Upper lobe of right lung (tissue), 1 donor: ENCODE data around the gene EML4. TPM values are rescaled to one million over a fixed set of nuclear protein-coding genes. Genes with fewer than 3 reads are reported as not detected.

Source experiments
- ATAC-seq: fragments of 200-7000 bp; cut with Tn5 transposase; one replicate; pipeline ENCODE4 v1.9.1; 2020; ENCODE audit warnings: mild to moderate bottlenecking, moderate library complexity
- DNase-seq: peaks from one replicate; pipeline ENCODE4 v3.0.0-alpha.2; 2020
- H3K27ac ChIP-seq: fragments of 200-600 bp; one replicate; pipeline ENCODE4 v1.8.0; 2022
- H3K27me3 ChIP-seq: fragments of 200-600 bp; one replicate; pipeline ENCODE4 v1.8.0; 2022; ENCODE audit warnings: mild to moderate bottlenecking
- H3K36me3 ChIP-seq: fragments of 200-600 bp; one replicate; pipeline ENCODE4 v1.8.0; 2022
- H3K4me1 ChIP-seq: fragments of 200-600 bp; one replicate; pipeline ENCODE4 v1.8.0; 2022
- H3K4me3 ChIP-seq: fragments of 200-600 bp; one replicate; pipeline ENCODE4 v1.8.0; 2022; ENCODE audit warnings: mild to moderate bottlenecking
- H3K9me3 ChIP-seq: fragments of 200-600 bp; one replicate; pipeline ENCODE4 v1.8.0; 2022
- intact Hi-C: fragments of 100-400 bp; cut with DNase I; formaldehyde crosslinking; loops from one replicate; pipeline ENCODE4 v1.11.0; 2022
- total RNA-seq: library from RNA; stranded (reverse); fragmentation: NEBNext Ultra II Directional; extraction: Animal tissue kit (Norgen Biotek cat#: 25700); gene quantifications from one replicate; pipeline ENCODE4 v1.2.1, GENCODE V29; 2021
- TF ChIP-seq, protein P1 (sequence below): fragments of 200-600 bp; IDR thresholded peaks from one replicate; pipeline ENCODE4 v1.8.0; 2022; ENCODE audit warnings: antibody characterized with exemption
- donor health status: DM: no; HTN: yes; CAD: no; lungs with severe emphysema.

Gene EML4
- total RNA-seq, 1 donor from 2014 or later, result 83.0 TPM

DNA sequence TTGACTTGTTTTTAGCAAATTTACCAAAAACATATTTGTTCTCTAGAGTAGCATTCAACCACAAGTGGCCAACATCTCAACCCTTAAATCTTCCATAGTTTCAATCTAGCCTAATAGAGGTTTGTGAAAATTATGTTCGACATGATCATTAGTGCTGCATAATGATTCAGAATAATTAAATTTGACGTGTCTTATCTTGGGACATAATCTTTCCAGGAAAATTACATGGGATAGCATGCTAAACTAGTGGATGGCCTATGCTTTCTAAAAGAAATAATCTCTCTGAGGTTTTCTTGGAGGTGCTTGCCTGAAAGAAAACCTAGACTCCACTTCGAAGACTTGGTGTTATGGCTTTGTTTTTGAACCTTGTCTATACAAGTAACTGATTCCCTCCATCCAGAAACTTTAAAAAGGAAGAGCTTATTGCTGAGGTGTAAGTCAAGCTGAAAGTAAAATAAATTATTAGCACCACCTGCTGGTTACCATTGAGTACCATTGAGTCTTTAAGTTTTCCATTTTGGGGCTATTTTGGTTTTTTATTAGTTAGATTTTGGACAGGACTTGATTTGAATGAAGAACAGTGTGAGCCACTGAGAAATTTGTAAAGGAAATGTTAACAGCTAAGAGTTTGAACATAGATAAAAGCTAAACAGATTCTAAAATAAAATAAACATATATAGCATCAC lies 159.1 kb downstream of the EML4 start:
- ATAC-seq, result no peak
- no peak for DNase-seq
- H3K9me3 ChIP-seq, result no peaks in the 10 kb centered on the region
- intact Hi-C loops, result no loop called here
- H3K27ac ChIP-seq, result no peak overlapping the region
- no peak overlapping the region for H3K4me3 ChIP-seq
- no peaks in the 10 kb centered on the region for H3K27me3 ChIP-seq
- TF ChIP-seq, protein P1, sequence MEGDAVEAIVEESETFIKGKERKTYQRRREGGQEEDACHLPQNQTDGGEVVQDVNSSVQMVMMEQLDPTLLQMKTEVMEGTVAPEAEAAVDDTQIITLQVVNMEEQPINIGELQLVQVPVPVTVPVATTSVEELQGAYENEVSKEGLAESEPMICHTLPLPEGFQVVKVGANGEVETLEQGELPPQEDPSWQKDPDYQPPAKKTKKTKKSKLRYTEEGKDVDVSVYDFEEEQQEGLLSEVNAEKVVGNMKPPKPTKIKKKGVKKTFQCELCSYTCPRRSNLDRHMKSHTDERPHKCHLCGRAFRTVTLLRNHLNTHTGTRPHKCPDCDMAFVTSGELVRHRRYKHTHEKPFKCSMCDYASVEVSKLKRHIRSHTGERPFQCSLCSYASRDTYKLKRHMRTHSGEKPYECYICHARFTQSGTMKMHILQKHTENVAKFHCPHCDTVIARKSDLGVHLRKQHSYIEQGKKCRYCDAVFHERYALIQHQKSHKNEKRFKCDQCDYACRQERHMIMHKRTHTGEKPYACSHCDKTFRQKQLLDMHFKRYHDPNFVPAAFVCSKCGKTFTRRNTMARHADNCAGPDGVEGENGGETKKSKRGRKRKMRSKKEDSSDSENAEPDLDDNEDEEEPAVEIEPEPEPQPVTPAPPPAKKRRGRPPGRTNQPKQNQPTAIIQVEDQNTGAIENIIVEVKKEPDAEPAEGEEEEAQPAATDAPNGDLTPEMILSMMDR, result peak; percentile 42
- peaks cover 72% of the 10 kb centered on the region for H3K36me3 ChIP-seq
- no peaks in the 10 kb centered on the region for H3K4me1 ChIP-seq

DNA sequence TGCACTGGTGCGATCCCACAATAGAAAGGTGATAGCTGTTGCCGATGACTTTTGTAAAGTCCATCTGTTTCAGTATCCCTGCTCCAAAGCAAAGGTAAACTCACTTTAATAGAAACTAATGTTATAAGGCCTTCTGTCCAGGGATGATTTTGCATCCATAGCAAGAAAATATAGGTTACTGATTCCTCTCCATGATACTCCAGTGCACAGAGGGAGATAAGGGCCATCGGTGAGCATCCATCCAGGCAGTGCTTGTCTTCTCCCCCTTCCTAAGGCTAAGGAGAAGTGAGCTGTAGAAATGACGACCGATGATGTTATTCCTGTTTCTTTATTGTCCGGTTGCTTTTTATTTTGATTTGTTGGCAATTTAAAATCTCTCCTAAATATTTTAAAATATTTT lies 159.8 kb downstream of the EML4 start:
- H3K4me3 ChIP-seq, result no peak overlapping the region
- no peaks in the 10 kb centered on the region for H3K4me1 ChIP-seq
- ATAC-seq (no peak), DNase-seq (no peak)
- no peaks in the 10 kb centered on the region for H3K9me3 ChIP-seq
- H3K27me3 ChIP-seq, result no peaks in the 10 kb centered on the region
- TF ChIP-seq, protein P1, result no peak
- H3K27ac ChIP-seq, result no peak overlapping the region
- intact Hi-C loops, result no loop called here
- H3K36me3 ChIP-seq, result peaks cover 78% of the 10 kb centered on the region

DNA sequence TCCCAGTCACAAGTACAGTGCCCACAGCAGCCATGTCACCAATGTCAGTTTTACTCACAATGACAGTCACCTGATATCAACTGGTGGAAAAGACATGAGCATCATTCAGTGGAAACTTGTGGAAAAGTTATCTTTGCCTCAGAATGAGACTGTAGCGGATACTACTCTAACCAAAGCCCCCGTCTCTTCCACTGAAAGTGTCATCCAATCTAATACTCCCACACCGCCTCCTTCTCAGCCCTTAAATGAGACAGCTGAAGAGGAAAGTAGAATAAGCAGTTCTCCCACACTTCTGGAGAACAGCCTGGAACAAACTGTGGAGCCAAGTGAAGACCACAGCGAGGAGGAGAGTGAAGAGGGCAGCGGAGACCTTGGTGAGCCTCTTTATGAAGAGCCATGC lies 160.6 kb downstream of the EML4 start:
- H3K27me3 ChIP-seq, result no peaks in the 10 kb centered on the region
- no peak overlapping the region for H3K4me3 ChIP-seq
- intact Hi-C loops, result loop anchor here (10.0 kb wide), 1 partner anchor 235 kb away; no protein-coding TSS in a partner anchor
- no peaks in the 10 kb centered on the region for H3K9me3 ChIP-seq
- H3K36me3 ChIP-seq, result peaks cover 86% of the 10 kb centered on the region
- no peak for DNase-seq
- H3K27ac ChIP-seq, result no peak overlapping the region
- ATAC-seq, result no peak
- H3K4me1 ChIP-seq, result no peaks in the 10 kb centered on the region
- TF ChIP-seq, protein P1, result no peak

DNA sequence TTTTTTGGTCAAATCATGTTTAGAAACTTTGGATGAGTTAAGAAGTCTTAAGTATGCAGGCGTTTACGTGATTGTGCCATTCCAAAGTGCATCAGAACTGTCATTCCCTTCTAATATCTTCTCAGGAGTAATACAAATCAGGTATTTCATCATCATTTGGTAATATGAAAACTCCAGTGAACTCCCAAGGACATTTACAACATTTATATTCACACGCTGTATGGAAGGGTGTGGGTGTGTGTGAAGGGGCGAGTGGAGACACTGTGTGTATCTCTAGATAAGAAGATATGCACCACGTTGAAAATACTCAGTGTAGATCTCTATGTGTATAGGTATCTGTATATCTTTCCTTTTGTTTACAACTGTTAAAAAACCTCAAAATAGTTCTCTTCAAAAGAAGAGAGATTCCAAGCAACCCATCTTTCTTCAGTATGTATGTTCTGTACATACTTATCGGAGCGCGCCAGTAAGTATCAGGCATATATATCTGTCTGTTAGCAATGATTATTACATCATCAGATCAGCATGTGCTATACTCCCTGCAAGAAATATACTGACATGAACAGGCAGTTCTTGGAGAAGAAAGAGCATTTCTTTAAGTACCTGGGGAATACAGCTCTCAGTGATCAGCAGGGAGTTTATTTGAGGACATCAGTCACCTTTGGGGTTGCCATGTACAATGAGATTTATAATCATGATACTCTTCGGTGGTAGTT lies 162.6 kb downstream of the EML4 start:
- no peak for ATAC-seq
- no peak overlapping the region for H3K27ac ChIP-seq

DNA sequence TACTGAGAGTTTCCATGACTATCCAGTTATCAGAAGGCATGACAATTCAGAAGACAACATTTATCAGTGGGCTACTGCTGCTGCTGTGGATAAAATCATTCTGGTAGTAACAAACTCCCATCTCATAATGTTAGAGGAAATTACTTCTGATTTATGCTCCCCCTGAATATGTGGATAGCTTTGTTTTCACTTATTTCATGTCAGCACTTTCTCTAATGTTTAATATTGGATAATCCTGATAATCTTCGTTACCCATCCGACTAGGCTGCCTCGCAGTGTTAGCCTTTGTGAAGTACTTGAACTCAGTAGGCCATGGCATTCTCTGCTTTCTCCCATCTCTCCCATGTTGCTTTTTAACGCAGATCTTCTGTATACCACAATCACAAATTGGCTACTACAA lies 163.4 kb downstream of the EML4 start:
- TF ChIP-seq, protein P1, result no peak
- Histone ChIP-seq H3K4me1 (no peaks in the 10 kb centered on the region), H3K27me3 (no peaks in the 10 kb centered on the region), H3K9me3 (no peaks in the 10 kb centered on the region), H3K4me3 (no peak overlapping the region), H3K27ac (no peak overlapping the region), H3K36me3 (peaks cover 69% of the 10 kb centered on the region)
- ATAC-seq, result no peak
- DNase-seq, result no peak
- intact Hi-C loops, result loop anchor here (10.0 kb wide), 1 partner anchor 238 kb away; no protein-coding TSS in a partner anchor

More for the DNA sequence above, 162.6 kb downstream of the EML4 start:
- H3K4me1 ChIP-seq, result no peaks in the 10 kb centered on the region
- TF ChIP-seq, protein P1, result no peak
- DNase-seq, result no peak
- intact Hi-C loops, result loop anchor here (10.0 kb wide), 1 partner anchor 237 kb away; no protein-coding TSS in a partner anchor
- no peaks in the 10 kb centered on the region for H3K9me3 ChIP-seq
- H3K36me3 ChIP-seq, result peaks cover 75% of the 10 kb centered on the region
- H3K4me3 ChIP-seq, result no peak overlapping the region
- H3K27me3 ChIP-seq, result no peaks in the 10 kb centered on the region
